NCI-H226 (cell line): Measurements from ENCODE around the gene YBX2.

Experiments
- DNase-seq: peaks from one replicate; pipeline ENCODE4 v3.0.0-alpha.2; 2015

The YBX2 gene

DNA sequence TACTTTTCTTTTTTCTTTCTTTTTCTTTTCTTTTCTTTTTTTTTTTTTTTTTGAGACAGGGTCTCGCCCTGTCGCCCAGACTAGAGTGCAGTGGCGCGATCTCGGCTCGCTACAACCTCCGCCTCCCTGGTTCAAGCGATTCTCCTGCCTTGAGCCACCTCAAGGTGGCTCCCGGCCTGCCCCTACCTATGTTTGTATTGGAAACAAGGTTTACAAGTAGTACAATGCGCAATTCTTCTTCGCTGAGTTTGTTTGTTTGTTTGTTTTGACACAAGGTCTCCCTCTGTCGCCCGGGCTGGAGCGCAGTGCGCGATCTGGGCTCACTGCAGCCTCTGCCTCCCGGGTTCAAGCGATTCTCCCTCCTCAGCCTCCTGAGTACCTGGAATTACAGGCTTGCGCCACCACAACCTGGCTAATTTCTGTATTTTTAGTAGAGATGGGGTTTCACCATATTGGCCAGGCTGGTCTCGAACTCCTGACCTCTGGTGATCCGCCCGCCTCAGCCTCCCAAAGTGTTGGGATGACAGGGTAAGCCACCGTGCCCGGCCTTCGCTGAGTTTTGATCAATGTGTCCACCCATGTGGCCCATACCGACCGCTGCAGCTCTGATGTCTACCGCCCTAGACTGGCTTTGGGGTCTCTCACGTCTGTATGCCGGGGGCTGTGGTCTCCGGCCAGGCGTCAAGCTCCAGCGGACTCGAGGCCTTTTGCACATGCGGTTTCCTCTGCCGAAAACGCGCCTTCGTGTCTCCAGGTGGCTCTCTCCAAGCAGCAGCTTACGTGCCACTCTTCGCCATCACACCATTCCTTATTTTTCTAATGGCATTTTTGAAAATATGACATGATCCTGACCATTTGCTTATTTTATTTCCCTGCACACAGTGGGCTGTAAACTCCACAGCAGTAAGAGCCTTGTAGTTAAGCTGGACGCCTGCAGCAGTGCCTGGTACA is 1.1 kb upstream of the YBX2 start:
- DNase-seq, result no peak

GRCh38 chr17:7293816-7294613 is 424 bp downstream of the YBX2 start:
- DNase-seq, result no peak

- peak; percentile 97 for DNase-seq
Observed at GRCh38 chr17:7293159-7293558, 1.3 kb downstream of the YBX2 start.

DNA sequence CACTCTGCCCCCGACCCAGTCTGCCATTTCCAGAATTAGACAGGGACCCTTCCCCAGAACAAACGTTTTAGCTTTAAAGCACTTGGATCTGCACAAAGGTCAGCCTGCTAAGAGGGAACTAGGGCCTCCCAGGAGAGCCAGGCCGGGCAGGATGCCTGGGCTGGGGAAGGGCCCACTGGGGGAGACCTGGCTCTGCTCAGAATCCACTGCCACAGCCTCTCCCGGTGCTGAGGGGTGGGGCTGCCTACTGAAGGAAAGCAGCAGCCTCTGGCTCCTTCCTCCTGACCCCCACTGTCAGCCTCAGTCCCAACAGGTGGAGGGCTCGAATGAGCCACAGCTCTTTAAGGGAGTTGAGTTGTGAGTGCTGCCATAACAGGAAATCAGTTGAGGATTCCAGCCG is 1.7 kb downstream of the YBX2 start:
- DNase-seq, result no peak

GRCh38 chr17:7292194-7292593 is 2.2 kb downstream of the YBX2 start:
- no peak for DNase-seq

GRCh38 chr17:7290685-7291084 is 3.8 kb downstream of the YBX2 start:
- no peak for DNase-seq

DNA sequence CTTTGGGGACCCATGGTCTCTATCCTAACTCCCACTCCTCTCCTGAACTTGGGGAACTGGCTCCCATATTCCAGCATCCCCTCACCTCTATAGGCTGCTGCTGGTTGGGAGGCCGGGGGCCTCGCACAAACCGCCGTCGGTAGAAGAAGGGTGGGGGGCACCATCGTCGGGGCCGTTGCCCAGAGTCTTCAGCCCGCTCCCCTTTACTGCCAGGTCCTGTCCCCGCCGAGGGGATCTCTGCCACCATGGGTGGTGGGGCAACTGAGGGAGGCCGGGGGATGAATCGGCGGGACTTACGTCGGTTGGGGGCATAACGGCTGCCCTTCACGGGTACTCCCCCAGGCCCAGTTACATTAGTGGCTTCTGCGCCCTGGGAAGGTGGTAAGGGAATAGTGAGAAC is 4.3 kb downstream of the YBX2 start:
- no peak for DNase-seq

- DNase-seq, result no peak
Observed at GRCh38 chr17:7289256-7290032, 5.0 kb downstream of the YBX2 start.

GRCh38 chr17:7285679-7286078 is 8.8 kb downstream of the YBX2 start:
- DNase-seq, result no peak

GRCh38 chr17:7284911-7285310 is 9.5 kb downstream of the YBX2 start:
- DNase-seq, result no peak

DNA sequence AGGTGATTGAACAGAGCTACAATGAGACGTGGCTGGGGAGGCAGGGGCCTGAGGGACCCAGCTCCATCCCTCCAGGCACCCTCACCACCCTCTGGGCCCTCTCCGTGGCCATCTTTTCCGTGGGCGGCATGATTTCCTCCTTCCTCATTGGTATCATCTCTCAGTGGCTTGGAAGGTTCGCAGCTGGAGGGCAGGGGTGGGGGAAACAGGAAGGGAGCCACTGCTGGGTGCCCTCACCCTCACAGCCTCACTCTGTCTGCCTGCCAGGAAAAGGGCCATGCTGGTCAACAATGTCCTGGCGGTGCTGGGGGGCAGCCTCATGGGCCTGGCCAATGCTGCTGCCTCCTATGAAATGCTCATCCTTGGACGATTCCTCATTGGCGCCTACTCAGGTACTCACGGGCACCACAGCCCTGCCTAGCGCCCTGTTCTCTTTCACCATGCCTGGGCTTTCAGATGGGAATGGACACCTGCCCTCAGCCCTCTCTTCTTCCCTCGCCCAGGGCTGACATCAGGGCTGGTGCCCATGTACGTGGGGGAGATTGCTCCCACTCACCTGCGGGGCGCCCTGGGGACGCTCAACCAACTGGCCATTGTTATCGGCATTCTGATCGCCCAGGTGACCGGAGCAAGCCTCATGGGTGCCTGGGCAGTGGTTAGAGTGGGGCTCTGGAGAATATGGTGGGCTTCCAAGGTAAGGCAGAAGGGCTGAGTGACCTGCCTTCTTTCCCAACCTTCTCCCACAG is 10.8 kb downstream of the YBX2 start:
- DNase-seq, result no peak

- DNase-seq, result no peak
Observed at GRCh38 chr17:7282752-7283321, 11.6 kb downstream of the YBX2 start.

DNA sequence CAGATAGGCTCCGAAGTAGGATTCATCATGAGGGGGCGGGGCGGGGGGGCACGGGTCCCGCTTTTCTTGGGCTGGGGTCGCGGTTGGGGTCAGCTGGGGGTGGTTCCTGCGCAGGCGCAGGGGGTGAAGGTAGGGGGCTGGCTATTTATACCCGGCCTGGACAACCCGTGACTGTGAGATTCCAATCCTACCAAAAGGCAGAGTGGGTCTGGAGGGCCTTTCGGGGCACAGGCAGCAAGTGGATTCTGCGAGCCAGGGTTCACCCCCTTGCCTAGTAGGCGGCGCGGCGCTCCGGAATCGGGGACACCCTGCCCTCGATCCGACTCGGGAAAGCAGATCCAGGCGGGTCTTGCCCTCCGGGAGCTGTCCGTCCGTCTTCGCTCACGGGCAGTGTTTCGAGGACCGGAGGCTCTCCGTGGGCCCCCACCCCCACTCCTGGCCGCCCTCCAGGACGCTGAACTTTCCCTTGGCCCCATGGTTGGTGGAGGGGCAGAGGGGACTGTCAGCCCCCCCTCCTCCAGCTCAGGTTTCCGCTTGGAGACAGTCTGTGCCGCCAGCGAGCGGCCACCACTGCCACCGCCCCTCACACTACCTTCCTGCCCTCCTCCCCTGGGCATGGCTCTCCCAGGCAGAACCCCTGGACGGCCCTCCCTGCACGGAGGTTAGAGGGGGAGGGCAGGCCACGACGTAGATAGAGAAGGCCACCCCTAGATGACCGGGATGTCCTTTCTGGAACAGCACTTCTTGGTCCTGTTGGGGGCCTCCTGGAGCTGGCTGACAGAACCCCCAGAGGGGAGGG is 12.3 kb downstream of the YBX2 start:
- DNase-seq, result no peak

- peak; percentile 91 for DNase-seq
Observed at GRCh38 chr17:7281074-7281952, 13.1 kb downstream of the YBX2 start, which contains the start of gene SLC2A4. TSS of gene SLC2A4 (plus strand) at chr17:7281718. CDS start at chr17:7281935, 217 bp downstream.

GRCh38 chr17:7280519-7281073 is 13.8 kb downstream of the YBX2 start:
- DNase-seq, result peak; percentile 71

DNA sequence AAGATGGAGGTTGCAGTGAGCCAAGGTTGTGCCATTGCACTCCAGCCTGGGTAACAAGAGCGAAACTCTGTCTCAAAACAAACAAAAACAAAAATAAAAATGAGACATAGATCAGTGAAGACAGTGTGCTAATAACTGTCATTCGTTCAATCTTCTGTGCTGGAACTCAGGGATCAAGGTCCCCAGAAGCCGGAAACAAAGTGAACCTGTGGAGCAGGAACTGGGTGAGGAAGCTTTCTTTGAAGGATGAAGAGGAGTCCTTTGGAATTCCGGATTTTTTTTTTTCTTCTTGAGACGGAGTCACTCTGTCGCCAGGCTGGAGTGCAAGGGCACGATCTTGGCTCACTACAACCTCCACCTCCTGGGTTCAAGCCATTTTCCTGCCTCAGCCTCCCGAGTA is 15.0 kb downstream of the YBX2 start:
- DNase-seq, result no peak

DNA sequence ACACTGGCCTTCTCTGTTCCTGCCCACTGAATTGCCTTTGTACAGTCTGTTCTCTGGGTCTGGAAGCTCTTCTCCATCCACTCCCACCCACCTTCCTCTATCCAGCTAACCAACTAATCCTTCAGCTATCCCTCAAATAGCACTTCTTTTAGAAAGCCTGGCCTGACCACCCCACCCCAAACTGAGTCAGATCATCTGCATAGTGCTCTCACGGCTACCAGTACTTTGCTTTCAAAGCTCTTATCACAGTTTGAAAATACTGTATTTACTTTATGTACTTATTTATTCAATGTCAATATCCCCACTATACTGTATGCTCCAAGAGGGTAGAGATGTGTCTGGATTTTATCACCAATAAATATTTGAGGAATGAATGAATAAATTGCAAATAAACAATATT is 27.7 kb downstream of the YBX2 start:
- DNase-seq, result no peak

DNA sequence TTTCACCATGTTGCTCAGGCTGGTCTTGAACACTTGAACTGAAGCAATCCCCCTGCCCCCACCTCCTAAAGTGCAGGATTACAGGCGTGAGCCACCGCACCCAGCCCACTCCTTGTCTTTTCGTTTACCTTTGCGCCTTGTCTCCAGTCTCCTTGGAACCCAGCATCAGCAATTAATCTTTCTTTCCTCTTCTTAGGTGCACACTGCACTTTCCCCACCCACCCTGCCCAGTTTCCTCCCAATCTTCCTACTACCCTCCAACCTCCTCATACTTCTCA is 30.7 kb downstream of the YBX2 start:
- DNase-seq, result no peak

GRCh38 chr17:7262935-7263800 is 31.3 kb downstream of the YBX2 start:
- DNase-seq, result no peak
